Activated CD4-positive, alpha-beta T cell treated with anti-CD3 and anti-CD28 coated beads, Interleukin-2, amount 50 U/mL, for 4 hours (primary cell): ENCODE measurements around the gene RILP.

Source experiments
- DNase-seq, 2 experiments: peaks; one replicate each; pipeline ENCODE4 v3.0.0-alpha.2; 2020

RILP gene

GRCh38 chr17:1646199-1646875, 3.3 kb downstream of the RILP start:
- DNase-seq: no peak

GRCh38 chr17:1645207-1646171, 4.2 kb downstream of the RILP start, which contains the start of gene SCARF1:
Gene SCARF1, minus strand, starts transcription at chr17:1645732. Its CDS starts 35 bp downstream, at chr17:1645697.
- DNase-seq: no peak

GRCh38 chr17:1644493-1645206, 5.0 kb downstream of the RILP start:
- DNase-seq: peak; percentile 31 to 37

- DNase-seq: no peak
These were observed 5.6 kb downstream of the RILP start for GRCh38 chr17:1643999-1644492.

GRCh38 chr17:1643293-1643998, 6.2 kb downstream of the RILP start:
- DNase-seq: peak; percentile 47 to 59

GRCh38 chr17:1641065-1641403, 8.6 kb downstream of the RILP start:
- no peak for DNase-seq

- no peak for DNase-seq
These were observed 9.2 kb downstream of the RILP start for GRCh38 chr17:1640329-1641064.

- DNase-seq: no peak
These were observed 10.0 kb downstream of the RILP start for GRCh38 chr17:1639549-1640180.

GRCh38 chr17:1638624-1639300, 10.9 kb downstream of the RILP start:
- no peak for DNase-seq

GRCh38 chr17:1638171-1638590, 11.5 kb downstream of the RILP start:
- no peak for DNase-seq

GRCh38 chr17:1636732-1637285, 12.9 kb downstream of the RILP start:
- DNase-seq: no peak

- DNase-seq: no peak
These were observed 13.8 kb downstream of the RILP start for GRCh38 chr17:1635675-1636465.

- DNase-seq: no peak
These were observed 14.6 kb downstream of the RILP start for GRCh38 chr17:1634841-1635650.

GRCh38 chr17:1630662-1631061, 19.0 kb downstream of the RILP start:
- DNase-seq: no peak

- DNase-seq: peak; percentile 64 to 68
These were observed 20.0 kb downstream of the RILP start for GRCh38 chr17:1629504-1630310.

GRCh38 chr17:1628856-1629503, 20.7 kb downstream of the RILP start:
- DNase-seq: peak; percentile 78 to 81
